Measurements from ENCODE around the gene CFH.
"Not testable (repeated sequence)": the region's sequence is repeated elsewhere in the genome, so short reads cannot be mapped to it uniquely, and the experiment has no call there.

Gene CFH

GRCh38 chr1:196769823-196770222 lies 118.0 kb downstream of the CFH start:
- not testable (repeated sequence) for H4K20me1 ChIP-seq (ENCODE audit: insufficient read depth, low read length); H3K27ac ChIP-seq (ENCODE audit: low read length); H3K27me3 ChIP-seq (ENCODE audit: insufficient read depth, low read length, poor library complexity); H3K9me3 ChIP-seq (ENCODE audit: insufficient read depth, low read length, severe bottlenecking); H2AFZ ChIP-seq (ENCODE audit: low read depth, low read length); H3K4me2 ChIP-seq (ENCODE audit: insufficient read depth, low read length); H3K36me3 ChIP-seq (ENCODE audit: insufficient read depth, low read length); H3K79me2 ChIP-seq (ENCODE audit: insufficient read depth, low read length); DNase-seq; ATAC-seq (ENCODE audit: insufficient read depth, low read depth); H3K9ac ChIP-seq (ENCODE audit: low read depth, low read length); H3K4me3 ChIP-seq (ENCODE audit: low read depth in 1 of 2, low read length in 2 of 2); H3K4me1 ChIP-seq (ENCODE audit: insufficient read depth, low read length)

DNA sequence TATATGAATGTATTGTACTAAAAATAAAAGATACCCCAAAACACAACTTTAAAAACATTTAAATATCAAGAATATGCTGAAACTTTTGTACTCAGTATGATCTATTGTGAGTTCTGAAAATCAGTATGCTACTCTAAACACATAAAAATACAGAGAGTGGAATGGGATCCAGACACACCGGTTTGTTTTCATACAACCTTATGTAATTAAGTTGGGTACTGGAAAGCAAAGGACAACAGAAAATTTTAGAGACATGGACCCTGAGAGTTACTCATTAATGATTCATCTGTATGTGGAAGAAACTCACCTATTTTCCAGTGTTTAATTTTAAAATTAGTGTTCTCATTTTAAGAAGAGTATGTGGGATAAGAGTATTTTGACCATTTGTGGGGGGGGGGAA lies 121.9 kb downstream of the CFH start:
- Histone ChIP-seq H3K36me3 (ENCODE audit: insufficient read depth, low read length) (no peaks in the 10 kb centered on the region), H3K79me2 (ENCODE audit: insufficient read depth, low read length) (no peaks in the 10 kb centered on the region), H3K27me3 (ENCODE audit: insufficient read depth, low read length, poor library complexity) (no peaks in the 10 kb centered on the region), H2AFZ (ENCODE audit: low read depth, low read length) (no peak overlapping the region), H3K4me3 (ENCODE audit: low read depth in 1 of 2, low read length in 2 of 2) (no peak overlapping the region), H3K27ac (ENCODE audit: low read length) (no peak overlapping the region), H4K20me1 (ENCODE audit: insufficient read depth, low read length) (no peaks in the 10 kb centered on the region), H3K4me1 (ENCODE audit: insufficient read depth, low read length) (no peaks in the 10 kb centered on the region), H3K9me3 (ENCODE audit: insufficient read depth, low read length, severe bottlenecking) (no peaks in the 10 kb centered on the region), H3K9ac (ENCODE audit: low read depth, low read length) (no peak overlapping the region), H3K4me2 (ENCODE audit: insufficient read depth, low read length) (no peak overlapping the region)
- ATAC-seq (ENCODE audit: insufficient read depth, low read depth) = no peak
- no peak for DNase-seq
- TF ChIP-seq EZH2 (IDR thresholded peaks at IDR 0.05; ENCODE audit: borderline replicate concordance, low read depth, low read length, severe bottlenecking) (no peak), CTCF (IDR thresholded peaks at IDR 0.05; ENCODE audit: borderline replicate concordance, extremely low read depth, low read length, poor library complexity, severe bottlenecking) (no peak)

GRCh38 chr1:196774175-196774574 lies 122.3 kb downstream of the CFH start:
- H3K9ac ChIP-seq (ENCODE audit: low read depth, low read length) = no peak overlapping the region
- H3K4me2 ChIP-seq (ENCODE audit: insufficient read depth, low read length) = no peak overlapping the region
- no peaks in the 10 kb centered on the region for H3K27me3 ChIP-seq (ENCODE audit: insufficient read depth, low read length, poor library complexity)
- H3K36me3 ChIP-seq (ENCODE audit: insufficient read depth, low read length) = no peaks in the 10 kb centered on the region
- no peaks in the 10 kb centered on the region for H3K9me3 ChIP-seq (ENCODE audit: insufficient read depth, low read length, severe bottlenecking)
- no peak overlapping the region for H2AFZ ChIP-seq (ENCODE audit: low read depth, low read length)
- H3K4me1 ChIP-seq (ENCODE audit: insufficient read depth, low read length) = no peaks in the 10 kb centered on the region
- no peaks in the 10 kb centered on the region for H4K20me1 ChIP-seq (ENCODE audit: insufficient read depth, low read length)
- ATAC-seq (ENCODE audit: insufficient read depth, low read depth) = no peak
- H3K27ac ChIP-seq (ENCODE audit: low read length) = no peak overlapping the region
- DNase-seq = no peak
- H3K79me2 ChIP-seq (ENCODE audit: insufficient read depth, low read length) = no peaks in the 10 kb centered on the region
- no peak overlapping the region for H3K4me3 ChIP-seq (ENCODE audit: low read depth in 1 of 2, low read length in 2 of 2)
- TF ChIP-seq CTCF (IDR thresholded peaks at IDR 0.05; ENCODE audit: borderline replicate concordance, extremely low read depth, low read length, poor library complexity, severe bottlenecking) = no peak
- TF ChIP-seq EZH2 (IDR thresholded peaks at IDR 0.05; ENCODE audit: borderline replicate concordance, low read depth, low read length, severe bottlenecking) = no peak

- Histone ChIP-seq H3K4me3 (ENCODE audit: low read depth in 1 of 2, low read length in 2 of 2) (no peak within 1 kb of the TSS), H2AFZ (ENCODE audit: low read depth, low read length) (no peak within 1 kb of the TSS), H4K20me1 (ENCODE audit: insufficient read depth, low read length) (no peaks in the 10 kb centered on the region), H3K27ac (ENCODE audit: low read length) (no peak within 1 kb of the TSS), H3K9me3 (ENCODE audit: insufficient read depth, low read length, severe bottlenecking) (no peaks in the 10 kb centered on the region), H3K4me1 (ENCODE audit: insufficient read depth, low read length) (no peaks in the 10 kb centered on the region), H3K27me3 (ENCODE audit: insufficient read depth, low read length, poor library complexity) (no peaks in the 10 kb centered on the region), H3K4me2 (ENCODE audit: insufficient read depth, low read length) (no peak within 1 kb of the TSS), H3K9ac (ENCODE audit: low read depth, low read length) (no peak within 1 kb of the TSS), H3K36me3 (ENCODE audit: insufficient read depth, low read length) (no peaks in the 10 kb centered on the region), H3K79me2 (ENCODE audit: insufficient read depth, low read length) (no peaks in the 10 kb centered on the region)
- no peak for TF ChIP-seq CTCF (IDR thresholded peaks at IDR 0.05; ENCODE audit: borderline replicate concordance, extremely low read depth, low read length, poor library complexity, severe bottlenecking)
- no peak for TF ChIP-seq EZH2 (IDR thresholded peaks at IDR 0.05; ENCODE audit: borderline replicate concordance, low read depth, low read length, severe bottlenecking)
- ATAC-seq (ENCODE audit: insufficient read depth, low read depth) (no peak), DNase-seq (no peak)
Measured at GRCh38 chr1:196774603-196775002, 122.8 kb downstream of the CFH start, which contains the start of gene CFHR3. TSS of gene CFHR3 (plus strand) at chr1:196774840. CDS start at chr1:196774887, 47 bp downstream.
